ENCODE data around the gene IPO5. TPM values are rescaled to one million over a fixed set of nuclear protein-coding genes. Genes with fewer than 3 reads are reported as not detected.
"Not testable (repeated sequence)": the region's sequence is repeated elsewhere in the genome, so short reads cannot be mapped to it uniquely, and the experiment has no call there.

Gene IPO5
- polyA plus RNA-seq, 4 donors = 8.7 to 104 (median 30.7) TPM

DNA sequence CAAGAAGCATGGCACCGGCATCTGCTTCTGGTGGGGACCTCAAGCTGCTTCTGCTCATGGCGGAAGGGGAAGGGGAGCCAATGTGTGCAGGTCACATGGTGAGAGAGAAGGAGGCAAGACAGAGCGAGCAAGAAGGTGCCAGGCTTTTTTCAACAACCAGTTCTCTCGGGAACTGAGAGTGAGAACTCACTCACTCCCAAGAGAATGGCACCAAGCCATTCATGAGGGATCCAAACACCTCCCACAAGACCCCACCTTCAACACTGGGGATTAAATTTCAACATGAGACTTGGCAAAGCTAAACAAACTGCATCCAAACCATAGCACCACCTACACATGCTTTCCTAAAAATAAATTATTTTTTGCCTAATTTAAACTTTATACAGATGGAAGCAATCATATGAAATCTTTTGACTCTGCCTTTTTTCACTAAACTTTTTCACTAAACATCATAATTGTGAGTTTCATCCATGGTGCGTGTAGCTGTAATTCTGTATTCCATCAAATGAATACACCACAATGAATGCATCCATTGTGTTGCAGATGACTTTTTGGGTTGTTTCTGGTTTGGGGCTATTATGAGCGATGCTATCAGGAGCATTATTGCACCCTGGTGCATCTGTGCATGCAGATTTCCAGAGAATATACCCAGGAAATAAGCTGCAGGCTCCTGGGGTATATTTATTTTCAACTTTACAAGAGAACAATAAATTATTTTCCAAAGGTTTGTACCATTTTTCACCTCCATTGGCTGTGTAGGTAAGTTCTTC lies 14.6 kb upstream of the IPO5 start:
- H3K27me3 ChIP-seq (ENCODE audit: control insufficient read depth in 3 of 3, insufficient read depth in 3 of 3, low read length in 3 of 3) = peaks cover 0 to 3% (median 0%) of the 10 kb centered on the region in 3 donors
- FAIRE-seq (no peak), DNase-seq (no peak)
- H3K27ac ChIP-seq (ENCODE audit: low read depth in 1 of 3, low read length in 2 of 3) = no peak overlapping the region
- H3K9me3 ChIP-seq (ENCODE audit: control insufficient read depth in 2 of 2, insufficient read depth in 1 of 2, low read depth in 1 of 2, low read length in 1 of 2) = no peaks in the 10 kb centered on the region
- no peak overlapping the region for H3K4me3 ChIP-seq (ENCODE audit: low read depth in 1 of 3, low read length in 3 of 3)
- no peaks in the 10 kb centered on the region for H3K4me1 ChIP-seq (ENCODE audit: control insufficient read depth in 3 of 3, insufficient read depth in 2 of 3, low read depth in 1 of 3, low read length in 2 of 3)
- WGBS, 3 donors = 83 to 87% (median 84%) methylated on average over 6 of the region's 6 CpGs
- H3K36me3 ChIP-seq (ENCODE audit: control insufficient read depth in 3 of 3, insufficient read depth in 2 of 3, low read depth in 1 of 3, low read length in 3 of 3) = no peaks in the 10 kb centered on the region

- Histone ChIP-seq H3K4me3 (ENCODE audit: low read depth in 1 of 3, low read length in 3 of 3) (no peak overlapping the region), H3K36me3 (ENCODE audit: control insufficient read depth in 3 of 3, insufficient read depth in 2 of 3, low read depth in 1 of 3, low read length in 3 of 3) (no peaks in the 10 kb centered on the region), H3K27ac (ENCODE audit: low read depth in 1 of 3, low read length in 2 of 3) (no peak overlapping the region), H3K9me3 (ENCODE audit: control insufficient read depth in 2 of 2, insufficient read depth in 1 of 2, low read depth in 1 of 2, low read length in 1 of 2) (no peaks in the 10 kb centered on the region), H3K27me3 (ENCODE audit: control insufficient read depth in 3 of 3, insufficient read depth in 3 of 3, low read length in 3 of 3) (no peaks in the 10 kb centered on the region), H3K4me1 (ENCODE audit: control insufficient read depth in 3 of 3, insufficient read depth in 2 of 3, low read depth in 1 of 3, low read length in 2 of 3) (no peaks in the 10 kb centered on the region)
- 73 to 76% (median 75%) methylated on average over 5 of the region's 5 CpGs for WGBS, 3 donors
- no peak for DNase-seq
- no peak for FAIRE-seq
Observed at GRCh38 chr13:97944396-97945029, 9.0 kb upstream of the IPO5 start.

DNA sequence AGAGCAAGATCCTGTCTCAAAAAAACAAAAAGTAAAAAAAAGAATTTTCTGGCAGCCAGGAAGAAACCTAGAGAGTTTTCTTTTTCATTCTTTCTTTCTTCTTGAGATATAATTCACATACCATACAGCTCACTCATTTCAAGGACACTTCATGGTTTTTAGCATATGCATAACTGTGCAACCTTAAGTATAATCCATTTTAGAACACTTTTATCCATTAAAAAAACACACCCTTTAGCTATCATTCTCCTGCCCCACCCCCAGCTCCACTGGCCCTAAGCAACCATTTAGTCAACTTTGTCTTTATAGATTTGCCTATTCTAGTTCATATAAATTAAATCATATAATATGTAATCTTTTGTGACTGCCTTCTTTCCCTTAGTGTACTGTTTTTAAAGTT lies 8.1 kb upstream of the IPO5 start:
- Histone ChIP-seq H3K36me3 (ENCODE audit: control insufficient read depth in 3 of 3, insufficient read depth in 2 of 3, low read depth in 1 of 3, low read length in 3 of 3) (no peaks in the 10 kb centered on the region), H3K4me3 (ENCODE audit: low read depth in 1 of 3, low read length in 3 of 3) (no peak overlapping the region), H3K27ac (ENCODE audit: low read depth in 1 of 3, low read length in 2 of 3) (no peak overlapping the region), H3K4me1 (ENCODE audit: control insufficient read depth in 3 of 3, insufficient read depth in 2 of 3, low read depth in 1 of 3, low read length in 2 of 3) (no peaks in the 10 kb centered on the region), H3K27me3 (ENCODE audit: control insufficient read depth in 3 of 3, insufficient read depth in 3 of 3, low read length in 3 of 3) (no peaks in the 10 kb centered on the region), H3K9me3 (ENCODE audit: control insufficient read depth in 2 of 2, insufficient read depth in 1 of 2, low read depth in 1 of 2, low read length in 1 of 2) (no peaks in the 10 kb centered on the region)
- DNase-seq (no peak), FAIRE-seq (no peak)

DNA sequence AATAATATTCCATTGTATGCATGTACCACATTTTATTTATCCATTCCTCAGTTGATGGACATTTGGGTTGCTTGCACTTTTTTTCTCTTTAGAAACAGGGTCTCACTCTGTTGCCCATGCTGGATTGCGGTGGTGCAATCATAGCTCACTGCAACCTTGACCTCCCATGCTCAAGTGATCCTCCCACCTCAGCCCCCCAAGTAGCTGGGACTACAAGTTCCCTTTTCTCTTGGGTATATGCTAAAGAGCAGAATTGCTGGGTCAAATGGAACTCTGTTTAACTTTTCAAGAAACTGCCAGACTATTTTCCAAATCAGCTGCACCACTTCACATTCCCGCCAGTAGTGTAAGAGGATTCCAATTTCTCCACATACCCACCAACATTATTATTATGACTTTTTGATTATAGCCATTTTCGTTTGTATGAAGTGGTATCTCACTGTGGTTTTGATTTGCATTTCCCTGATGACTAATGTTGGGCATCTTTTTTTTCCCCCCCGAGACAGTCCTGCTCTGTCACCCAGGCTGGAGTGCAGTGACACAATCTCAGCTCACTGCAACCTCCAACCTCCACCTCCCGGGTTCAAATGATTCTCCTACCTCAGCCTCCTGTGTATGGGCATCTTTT lies 7.6 kb upstream of the IPO5 start:
- WGBS, 3 donors = 82 to 89% (median 87%) methylated on average over 5 of the region's 5 CpGs
- Histone ChIP-seq H3K9me3 (ENCODE audit: control insufficient read depth in 2 of 2, insufficient read depth in 1 of 2, low read depth in 1 of 2, low read length in 1 of 2) (no peaks in the 10 kb centered on the region), H3K4me1 (ENCODE audit: control insufficient read depth in 3 of 3, insufficient read depth in 2 of 3, low read depth in 1 of 3, low read length in 2 of 3) (no peaks in the 10 kb centered on the region), H3K27ac (ENCODE audit: low read depth in 1 of 3, low read length in 2 of 3) (no peak overlapping the region), H3K36me3 (ENCODE audit: control insufficient read depth in 3 of 3, insufficient read depth in 2 of 3, low read depth in 1 of 3, low read length in 3 of 3) (no peaks in the 10 kb centered on the region), H3K4me3 (ENCODE audit: low read depth in 1 of 3, low read length in 3 of 3) (no peak overlapping the region), H3K27me3 (ENCODE audit: control insufficient read depth in 3 of 3, insufficient read depth in 3 of 3, low read length in 3 of 3) (no peaks in the 10 kb centered on the region)
- DNase-seq (no peak), FAIRE-seq (no peak)

DNA sequence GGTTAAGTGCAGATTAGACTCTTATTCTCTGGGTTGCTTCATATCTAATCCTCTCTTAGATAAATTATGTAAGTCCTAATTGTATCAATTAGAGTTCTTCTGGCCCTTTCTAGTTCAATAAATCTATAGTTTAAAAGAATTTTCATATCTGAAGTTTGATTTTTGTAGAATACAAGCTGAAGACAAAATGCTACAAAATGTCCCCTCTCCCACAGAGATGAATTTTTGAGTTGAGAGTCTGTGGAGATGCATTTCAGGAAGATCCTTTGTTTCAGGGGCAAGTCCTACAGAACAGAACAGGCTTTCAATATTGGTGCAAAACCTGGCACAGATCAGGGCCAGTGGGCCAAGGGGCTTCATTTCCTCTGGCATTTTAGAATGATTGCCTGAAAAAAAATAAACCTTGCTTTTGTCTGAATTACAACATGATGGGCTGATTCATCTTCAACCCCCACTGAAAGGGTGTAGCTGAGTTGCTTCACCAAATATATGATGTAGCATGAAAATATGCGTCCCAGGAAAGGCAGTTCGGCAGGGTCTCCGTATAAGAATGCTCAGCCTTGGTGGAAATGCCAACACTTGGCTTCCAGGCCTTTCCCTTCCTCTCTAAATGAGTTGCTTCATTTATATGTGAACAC lies 6.4 kb upstream of the IPO5 start:
- 86 to 92% (median 89%) methylated on average over 3 of the region's 3 CpGs for WGBS, 3 donors
- Histone ChIP-seq H3K4me3 (ENCODE audit: low read depth in 1 of 3, low read length in 3 of 3) (no peak overlapping the region), H3K27me3 (ENCODE audit: control insufficient read depth in 3 of 3, insufficient read depth in 3 of 3, low read length in 3 of 3) (no peaks in the 10 kb centered on the region), H3K36me3 (ENCODE audit: control insufficient read depth in 3 of 3, insufficient read depth in 2 of 3, low read depth in 1 of 3, low read length in 3 of 3) (no peaks in the 10 kb centered on the region), H3K9me3 (ENCODE audit: control insufficient read depth in 2 of 2, insufficient read depth in 1 of 2, low read depth in 1 of 2, low read length in 1 of 2) (no peaks in the 10 kb centered on the region), H3K4me1 (ENCODE audit: control insufficient read depth in 3 of 3, insufficient read depth in 2 of 3, low read depth in 1 of 3, low read length in 2 of 3) (no peaks in the 10 kb centered on the region), H3K27ac (ENCODE audit: low read depth in 1 of 3, low read length in 2 of 3) (no peak overlapping the region)
- FAIRE-seq (no peak), DNase-seq (no peak)

DNA sequence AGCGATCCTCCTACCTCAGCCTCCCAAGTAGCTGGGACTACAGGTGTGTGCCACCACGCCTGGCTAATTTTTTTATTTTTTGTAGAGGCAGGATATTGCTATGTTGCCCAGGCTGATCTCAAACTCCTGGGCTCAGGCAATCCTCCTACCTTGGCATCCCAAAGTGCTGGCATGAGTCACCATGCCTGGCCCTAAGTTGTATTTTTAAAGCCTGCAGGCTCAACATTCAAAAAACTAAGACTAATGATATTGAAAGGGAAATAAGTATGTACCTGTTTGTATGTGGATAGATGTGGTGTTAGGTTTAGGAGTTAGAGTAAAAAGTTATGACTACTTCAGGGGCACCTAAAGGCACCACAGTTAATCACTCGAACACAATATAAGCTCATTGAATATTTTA lies 5.4 kb upstream of the IPO5 start:
- Histone ChIP-seq H3K27ac (ENCODE audit: low read depth in 1 of 3, low read length in 2 of 3) (no peak overlapping the region), H3K4me3 (ENCODE audit: low read depth in 1 of 3, low read length in 3 of 3) (no peak overlapping the region), H3K4me1 (ENCODE audit: control insufficient read depth in 3 of 3, insufficient read depth in 2 of 3, low read depth in 1 of 3, low read length in 2 of 3) (no peaks in the 10 kb centered on the region), H3K36me3 (ENCODE audit: control insufficient read depth in 3 of 3, insufficient read depth in 2 of 3, low read depth in 1 of 3, low read length in 3 of 3) (no peaks in the 10 kb centered on the region), H3K9me3 (ENCODE audit: control insufficient read depth in 2 of 2, insufficient read depth in 1 of 2, low read depth in 1 of 2, low read length in 1 of 2) (no peaks in the 10 kb centered on the region), H3K27me3 (ENCODE audit: control insufficient read depth in 3 of 3, insufficient read depth in 3 of 3, low read length in 3 of 3) (no peaks in the 10 kb centered on the region)
- DNase-seq (no peak), FAIRE-seq (no peak)
- WGBS, 3 donors = 94 to 100% (median 96%) methylated on average over 3 of the region's 3 CpGs

- WGBS, 3 donors = 96 to 98% (median 96%) methylated on average over 5 of the region's 5 CpGs
- H3K36me3 ChIP-seq (ENCODE audit: control insufficient read depth in 3 of 3, insufficient read depth in 2 of 3, low read depth in 1 of 3, low read length in 3 of 3); H3K27me3 ChIP-seq (ENCODE audit: control insufficient read depth in 3 of 3, insufficient read depth in 3 of 3, low read length in 3 of 3); H3K27ac ChIP-seq (ENCODE audit: low read depth in 1 of 3, low read length in 2 of 3); H3K4me3 ChIP-seq (ENCODE audit: low read depth in 1 of 3, low read length in 3 of 3); H3K9me3 ChIP-seq (ENCODE audit: control insufficient read depth in 2 of 2, insufficient read depth in 1 of 2, low read depth in 1 of 2, low read length in 1 of 2); FAIRE-seq; H3K4me1 ChIP-seq (ENCODE audit: control insufficient read depth in 3 of 3, insufficient read depth in 2 of 3, low read depth in 1 of 3, low read length in 2 of 3); DNase-seq: not testable (repeated sequence)
Observed at GRCh38 chr13:97949316-97949715, 4.2 kb upstream of the IPO5 start.

GRCh38 chr13:97951376-97951775 lies 2.1 kb upstream of the IPO5 start:
- no peaks in the 10 kb centered on the region for H3K4me1 ChIP-seq (ENCODE audit: control insufficient read depth in 3 of 3, insufficient read depth in 2 of 3, low read depth in 1 of 3, low read length in 2 of 3)
- H3K9me3 ChIP-seq (ENCODE audit: control insufficient read depth in 2 of 2, insufficient read depth in 1 of 2, low read depth in 1 of 2, low read length in 1 of 2) = no peaks in the 10 kb centered on the region

More at GRCh38 chr13:97951376-97951775, 2.1 kb upstream of the IPO5 start:
- no peaks in the 10 kb centered on the region for H3K27me3 ChIP-seq (ENCODE audit: control insufficient read depth in 3 of 3, insufficient read depth in 3 of 3, low read length in 3 of 3)
- H3K36me3 ChIP-seq (ENCODE audit: control insufficient read depth in 3 of 3, insufficient read depth in 2 of 3, low read depth in 1 of 3, low read length in 3 of 3) = no peaks in the 10 kb centered on the region
- 77 to 85% (median 81%) methylated on average over 4 of the region's 4 CpGs for WGBS, 3 donors
- FAIRE-seq (no peak), DNase-seq (no peak)
- no peak overlapping the region for H3K4me3 ChIP-seq (ENCODE audit: low read depth in 1 of 3, low read length in 3 of 3)
- no peak overlapping the region for H3K27ac ChIP-seq (ENCODE audit: low read depth in 1 of 3, low read length in 2 of 3)

All from small intestine (tissue), 7 donors.